Activated CD8-positive, alpha-beta memory T cell treated with anti-CD3 and anti-CD28 coated beads, Interleukin-2, amount 50 U/mL, for 24 hours (primary cell): ENCODE data around the gene IRF2BP2.

Source experiments
- DNase-seq: peaks from one replicate; pipeline ENCODE4 v3.0.0-alpha.2; 2020; ENCODE audit errors: extremely low read depth

The IRF2BP2 gene

GRCh38 chr1:234556245-234556943 is 53.6 kb downstream of the IRF2BP2 start:
- DNase-seq, result no peak

- no peak for DNase-seq
These were observed 54.5 kb downstream of the IRF2BP2 start for GRCh38 chr1:234555390-234556024.

GRCh38 chr1:234554698-234555311 is 55.2 kb downstream of the IRF2BP2 start:
- no peak for DNase-seq
